Right lobe of liver (tissue), 4 donors: ENCODE data around the gene CRTC1.

Experiments
- POLR2A ChIP-seq: fragments of 450-650 bp; IDR thresholded peaks from one replicate; pipeline ENCODE4 v1.6.1; 2017; ENCODE audit warnings: antibody characterized with exemption, mild to moderate bottlenecking
- TF ChIP-seq, protein P1 (sequence below), 4 donors: fragments of 200-600 bp in 3 of 4; fragments of 450-650 bp in 1 of 4; IDR thresholded peaks; one replicate each; pipeline versions ENCODE4 v1.5.1 to v1.8.0; 2016 to 2022; ENCODE audit warnings: antibody characterized with exemption in 4 of 4, mild to moderate bottlenecking in 2 of 4
- donor health status: DM: no; HTN: no; CAD: no.
- donor health status: DM: no; HTN: no; CAD: no.
- donor health status: DM: no; HTN: yes; CAD: no.

DNA sequence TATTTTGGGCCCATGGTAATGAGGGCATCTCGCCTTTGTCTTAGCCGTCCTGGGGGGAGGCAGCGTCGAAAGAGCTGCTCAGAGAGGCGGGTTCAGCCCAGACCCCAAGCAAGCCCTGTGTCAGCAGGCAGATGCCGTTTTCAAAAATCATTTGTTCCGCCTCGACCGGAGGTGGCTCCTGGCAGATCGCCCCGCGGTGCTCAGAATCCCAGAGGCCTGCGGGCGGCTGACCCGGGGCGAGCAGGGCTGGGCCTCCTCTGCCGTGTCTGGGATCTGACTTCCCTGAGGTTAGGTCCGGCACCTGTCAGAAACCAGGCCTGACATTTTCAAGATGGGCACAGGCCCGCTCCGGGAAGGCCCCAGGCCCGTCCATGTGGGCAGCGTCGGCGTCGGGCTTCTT is 36.1 kb downstream of the CRTC1 start:
- TF ChIP-seq POLR2A = no peak
- TF ChIP-seq, protein P1, sequence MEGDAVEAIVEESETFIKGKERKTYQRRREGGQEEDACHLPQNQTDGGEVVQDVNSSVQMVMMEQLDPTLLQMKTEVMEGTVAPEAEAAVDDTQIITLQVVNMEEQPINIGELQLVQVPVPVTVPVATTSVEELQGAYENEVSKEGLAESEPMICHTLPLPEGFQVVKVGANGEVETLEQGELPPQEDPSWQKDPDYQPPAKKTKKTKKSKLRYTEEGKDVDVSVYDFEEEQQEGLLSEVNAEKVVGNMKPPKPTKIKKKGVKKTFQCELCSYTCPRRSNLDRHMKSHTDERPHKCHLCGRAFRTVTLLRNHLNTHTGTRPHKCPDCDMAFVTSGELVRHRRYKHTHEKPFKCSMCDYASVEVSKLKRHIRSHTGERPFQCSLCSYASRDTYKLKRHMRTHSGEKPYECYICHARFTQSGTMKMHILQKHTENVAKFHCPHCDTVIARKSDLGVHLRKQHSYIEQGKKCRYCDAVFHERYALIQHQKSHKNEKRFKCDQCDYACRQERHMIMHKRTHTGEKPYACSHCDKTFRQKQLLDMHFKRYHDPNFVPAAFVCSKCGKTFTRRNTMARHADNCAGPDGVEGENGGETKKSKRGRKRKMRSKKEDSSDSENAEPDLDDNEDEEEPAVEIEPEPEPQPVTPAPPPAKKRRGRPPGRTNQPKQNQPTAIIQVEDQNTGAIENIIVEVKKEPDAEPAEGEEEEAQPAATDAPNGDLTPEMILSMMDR (IDR thresholded peaks at IDR 0.05) = no peak
